ENCODE results near the gene CNTN5.

DNA sequence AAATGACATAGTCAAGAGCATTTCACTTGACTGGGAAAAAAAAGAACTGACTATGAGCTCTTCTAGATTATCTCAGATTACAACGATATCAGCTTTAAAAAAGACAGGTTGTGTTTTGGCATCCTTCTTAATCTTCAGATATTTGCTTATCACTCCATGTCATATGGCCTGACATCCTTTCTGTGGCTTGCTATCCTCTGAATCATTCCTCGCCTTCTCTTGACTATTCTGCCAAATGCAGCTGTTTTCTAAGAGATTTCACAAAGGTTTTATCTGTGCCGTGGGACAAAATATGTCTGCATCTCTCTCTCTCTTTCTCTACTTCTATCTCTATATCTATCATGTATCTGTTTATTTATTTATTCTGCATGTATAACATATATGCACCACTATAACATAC lies 746.1 kb downstream of the CNTN5 start:
- TF ChIP-seq, protein P1, sequence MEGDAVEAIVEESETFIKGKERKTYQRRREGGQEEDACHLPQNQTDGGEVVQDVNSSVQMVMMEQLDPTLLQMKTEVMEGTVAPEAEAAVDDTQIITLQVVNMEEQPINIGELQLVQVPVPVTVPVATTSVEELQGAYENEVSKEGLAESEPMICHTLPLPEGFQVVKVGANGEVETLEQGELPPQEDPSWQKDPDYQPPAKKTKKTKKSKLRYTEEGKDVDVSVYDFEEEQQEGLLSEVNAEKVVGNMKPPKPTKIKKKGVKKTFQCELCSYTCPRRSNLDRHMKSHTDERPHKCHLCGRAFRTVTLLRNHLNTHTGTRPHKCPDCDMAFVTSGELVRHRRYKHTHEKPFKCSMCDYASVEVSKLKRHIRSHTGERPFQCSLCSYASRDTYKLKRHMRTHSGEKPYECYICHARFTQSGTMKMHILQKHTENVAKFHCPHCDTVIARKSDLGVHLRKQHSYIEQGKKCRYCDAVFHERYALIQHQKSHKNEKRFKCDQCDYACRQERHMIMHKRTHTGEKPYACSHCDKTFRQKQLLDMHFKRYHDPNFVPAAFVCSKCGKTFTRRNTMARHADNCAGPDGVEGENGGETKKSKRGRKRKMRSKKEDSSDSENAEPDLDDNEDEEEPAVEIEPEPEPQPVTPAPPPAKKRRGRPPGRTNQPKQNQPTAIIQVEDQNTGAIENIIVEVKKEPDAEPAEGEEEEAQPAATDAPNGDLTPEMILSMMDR (IDR thresholded peaks at IDR 0.05): no peak
- TF ChIP-seq SIN3A (IDR thresholded peaks at IDR 0.05; ENCODE audit: borderline replicate concordance, low read depth, low read length) (no peak), JUND (IDR thresholded peaks at IDR 0.05) (no peak), REST (IDR thresholded peaks at IDR 0.05; ENCODE audit: low read depth, low read length) (no peak)

Measured in SK-N-SH (cell line).